Measurements from ENCODE around the gene KRTAP9-8. TPM values are rescaled to one million over a fixed set of nuclear protein-coding genes. Genes with fewer than 3 reads are reported as not detected.

The KRTAP9-8 gene, protein sequence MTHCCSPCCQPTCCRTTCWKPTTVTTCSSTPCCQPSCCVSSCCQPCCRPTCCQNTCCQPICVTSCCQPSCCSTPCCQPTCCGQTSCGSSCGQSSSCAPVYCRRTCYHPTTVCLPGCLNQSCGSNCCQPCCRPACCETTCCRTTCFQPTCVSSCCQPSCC
- not detected in 2 replicates for total RNA-seq

DNA sequence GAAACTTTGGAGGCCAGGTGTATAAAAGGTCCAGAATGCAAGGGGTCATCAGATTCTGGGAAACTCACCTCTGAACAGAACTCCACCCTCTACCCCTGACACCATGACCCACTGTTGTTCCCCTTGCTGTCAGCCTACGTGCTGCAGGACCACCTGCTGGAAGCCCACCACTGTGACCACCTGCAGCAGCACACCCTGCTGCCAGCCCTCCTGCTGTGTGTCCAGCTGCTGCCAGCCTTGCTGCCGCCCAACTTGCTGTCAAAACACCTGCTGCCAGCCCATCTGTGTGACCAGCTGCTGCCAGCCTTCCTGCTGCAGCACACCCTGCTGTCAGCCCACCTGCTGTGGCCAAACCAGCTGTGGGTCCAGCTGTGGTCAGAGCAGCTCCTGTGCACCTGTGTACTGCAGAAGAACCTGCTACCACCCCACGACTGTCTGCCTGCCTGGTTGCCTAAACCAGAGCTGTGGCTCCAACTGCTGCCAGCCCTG, at the start of gene KRTAP9-8:
KRTAP9-8 (plus strand) TSS at position 51 of the 489 bp plus-strand sequence; CDS start at position 104, 53 bp downstream.

DNA sequence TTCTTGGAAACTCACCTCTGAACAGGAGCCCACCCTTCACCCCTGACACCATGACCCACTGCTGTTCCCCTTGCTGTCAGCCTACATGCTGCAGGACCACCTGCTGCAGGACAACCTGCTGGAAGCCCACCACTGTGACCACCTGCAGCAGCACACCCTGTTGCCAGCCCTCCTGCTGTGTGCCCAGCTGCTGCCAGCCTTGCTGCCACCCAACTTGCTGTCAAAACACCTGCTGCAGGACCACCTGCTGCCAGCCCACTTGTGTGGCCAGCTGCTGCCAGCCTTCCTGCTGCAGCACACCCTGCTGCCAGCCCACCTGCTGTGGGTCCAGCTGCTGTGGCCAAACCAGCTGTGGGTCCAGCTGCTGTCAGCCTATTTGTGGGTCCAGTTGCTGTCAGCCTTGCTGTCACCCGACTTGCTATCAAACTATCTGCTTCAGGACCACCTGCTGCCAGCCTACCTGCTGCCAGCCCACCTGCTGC, 47.9 kb upstream of the KRTAP9-8 start, which contains the start of gene KRTAP9-1:
KRTAP9-1 (plus strand) TSS at position 51 of the 482 bp plus-strand sequence; CDS start at position 51, 0 bp downstream.

DNA sequence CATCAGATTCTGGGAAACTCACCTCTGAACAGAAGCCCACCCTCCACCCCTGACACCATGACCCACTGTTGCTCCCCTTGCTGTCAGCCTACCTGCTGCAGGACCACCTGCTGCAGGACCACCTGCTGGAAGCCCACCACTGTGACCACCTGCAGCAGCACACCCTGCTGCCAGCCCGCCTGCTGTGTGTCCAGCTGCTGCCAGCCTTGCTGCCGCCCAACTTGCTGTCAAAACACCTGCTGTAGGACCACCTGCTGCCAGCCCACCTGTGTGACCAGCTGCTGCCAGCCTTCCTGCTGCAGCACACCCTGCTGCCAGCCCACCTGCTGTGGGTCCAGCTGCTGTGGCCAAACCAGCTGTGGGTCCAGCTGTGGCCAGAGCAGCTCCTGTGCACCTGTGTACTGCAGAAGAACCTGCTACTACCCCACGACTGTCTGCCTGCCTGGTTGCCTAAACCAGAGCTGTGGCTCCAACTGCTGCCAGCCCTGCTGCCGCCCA, 11.2 kb upstream of the KRTAP9-8 start, which contains the start of gene KRTAP9-2:
KRTAP9-2 (plus strand) TSS at position 51 of the 498 bp plus-strand sequence; CDS start at position 58, 7 bp downstream.

DNA sequence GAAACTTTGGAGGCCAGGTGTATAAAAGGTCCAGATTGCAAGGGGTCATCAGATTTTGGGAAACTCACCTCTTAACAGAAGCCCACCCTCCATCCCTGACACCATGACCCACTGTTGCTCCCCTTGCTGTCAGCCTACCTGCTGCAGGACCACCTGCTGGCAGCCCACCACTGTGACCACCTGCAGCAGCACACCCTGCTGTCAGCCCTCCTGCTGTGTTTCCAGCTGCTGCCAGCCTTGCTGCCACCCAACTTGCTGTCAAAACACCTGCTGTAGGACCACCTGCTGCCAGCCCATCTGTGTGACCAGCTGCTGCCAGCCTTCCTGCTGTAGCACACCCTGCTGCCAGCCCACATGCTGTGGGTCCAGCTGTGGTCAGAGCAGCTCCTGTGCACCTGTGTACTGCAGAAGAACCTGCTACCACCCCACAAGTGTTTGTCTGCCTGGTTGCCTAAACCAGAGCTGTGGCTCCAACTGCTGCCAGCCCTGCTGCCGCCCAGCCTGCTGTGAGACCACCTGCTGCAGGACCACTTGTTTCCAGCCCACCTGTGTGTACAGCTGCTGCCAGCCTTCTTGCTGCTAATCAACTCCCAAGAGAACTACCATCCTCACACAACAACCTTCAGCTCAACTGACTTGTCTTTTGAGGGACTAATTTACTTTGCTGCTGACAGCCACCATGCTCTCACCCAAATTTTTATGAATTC, 5.2 kb upstream of the KRTAP9-8 start, which contains the start of gene KRTAP9-3:
KRTAP9-3 (plus strand) TSS at position 51 of the 707 bp plus-strand sequence; CDS start at position 104, 53 bp downstream.

DNA sequence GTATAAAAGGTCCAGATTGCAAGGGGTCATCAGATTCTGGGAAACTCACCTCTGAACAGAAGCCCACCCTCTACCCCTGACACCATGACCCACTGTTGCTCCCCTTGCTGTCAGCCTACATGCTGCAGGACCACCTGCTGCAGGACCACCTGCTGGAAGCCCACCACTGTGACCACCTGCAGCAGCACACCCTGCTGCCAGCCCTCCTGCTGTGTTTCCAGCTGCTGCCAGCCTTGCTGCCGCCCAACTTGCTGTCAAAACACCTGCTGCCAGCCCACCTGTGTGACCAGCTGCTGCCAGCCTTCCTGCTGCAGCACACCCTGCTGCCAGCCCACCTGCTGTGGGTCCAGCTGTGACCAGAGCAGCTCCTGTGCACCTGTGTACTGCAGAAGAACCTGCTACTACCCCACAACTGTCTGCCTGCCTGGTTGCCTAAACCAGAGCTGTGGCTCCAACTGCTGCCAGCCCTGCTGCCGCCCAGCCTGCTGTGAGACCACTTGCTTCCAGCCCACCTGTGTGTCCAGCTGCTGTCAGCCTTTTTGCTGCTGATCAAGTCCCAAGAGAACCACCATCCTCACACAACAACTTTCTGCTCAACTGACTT, 11.9 kb downstream of the KRTAP9-8 start, which contains the start of gene KRTAP9-4:
KRTAP9-4 (plus strand) TSS at position 51 of the 604 bp plus-strand sequence; CDS start at position 85, 34 bp downstream.

DNA sequence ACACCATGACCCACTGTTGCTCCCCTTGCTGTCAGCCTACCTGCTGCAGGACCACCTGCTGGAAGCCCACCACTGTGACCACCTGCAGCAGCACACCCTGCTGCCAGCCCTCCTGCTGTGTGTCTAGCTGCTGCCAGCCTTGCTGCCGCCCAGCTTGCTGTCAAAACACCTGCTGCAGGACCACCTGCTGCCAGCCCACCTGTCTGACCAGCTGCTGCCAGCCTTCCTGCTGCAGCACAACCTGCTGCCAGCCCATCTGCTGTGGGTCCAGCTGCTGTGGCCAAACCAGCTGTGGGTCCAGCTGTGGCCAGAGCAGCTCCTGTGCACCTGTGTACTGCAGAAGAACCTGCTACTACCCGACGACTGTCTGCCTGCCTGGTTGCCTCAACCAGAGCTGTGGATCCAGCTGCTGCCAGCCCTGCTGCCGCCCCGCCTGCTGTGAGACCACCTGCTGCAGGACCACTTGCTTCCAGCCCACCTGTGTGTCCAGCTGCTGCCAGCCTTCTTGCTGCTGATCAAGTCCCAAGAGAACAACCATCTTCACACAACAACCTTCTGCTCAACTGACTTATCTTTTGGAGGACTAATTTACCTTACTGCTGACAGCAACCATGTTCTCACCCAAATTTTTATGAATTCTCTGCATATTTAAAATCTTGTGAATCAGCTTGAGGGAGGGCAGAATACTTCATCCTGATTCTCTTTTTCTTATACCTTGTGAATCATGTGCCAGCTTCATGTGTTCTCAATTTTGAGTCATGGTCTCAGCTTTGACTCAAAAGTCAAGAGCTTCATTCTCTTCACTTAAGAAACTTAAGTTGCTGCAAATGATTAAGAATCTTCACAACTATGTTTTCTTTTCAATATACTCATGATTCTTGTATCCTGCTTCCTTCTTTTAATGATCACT, 17.8 kb downstream of the KRTAP9-8 start, which contains the start of gene KRTAP9-9:
KRTAP9-9 (plus strand) TSS at position 4 of the 910 bp plus-strand sequence.

DNA sequence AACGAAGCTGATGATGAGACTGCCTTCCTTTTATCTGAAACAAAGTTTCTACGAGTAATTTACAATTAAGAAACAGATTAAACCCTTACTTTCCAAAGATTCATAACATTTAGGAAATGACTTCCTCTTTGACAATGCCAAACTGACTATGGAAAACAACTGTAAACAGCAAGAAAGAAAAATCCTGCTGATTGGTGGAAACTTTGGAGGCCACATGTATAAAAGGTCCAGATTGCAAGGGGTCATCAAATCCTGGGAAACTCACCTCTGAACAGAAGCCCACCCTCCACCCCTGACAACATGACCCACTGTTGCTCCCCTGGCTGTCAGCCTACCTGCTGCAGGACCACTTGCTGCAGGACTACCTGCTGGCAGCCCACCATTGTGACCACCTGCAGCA, 27.3 kb downstream of the KRTAP9-8 start, which contains the start of gene KRTAP9-6:
KRTAP9-6 (plus strand) TSS at position 301 of the 400 bp plus-strand sequence; CDS start at position 301, 0 bp downstream.

DNA sequence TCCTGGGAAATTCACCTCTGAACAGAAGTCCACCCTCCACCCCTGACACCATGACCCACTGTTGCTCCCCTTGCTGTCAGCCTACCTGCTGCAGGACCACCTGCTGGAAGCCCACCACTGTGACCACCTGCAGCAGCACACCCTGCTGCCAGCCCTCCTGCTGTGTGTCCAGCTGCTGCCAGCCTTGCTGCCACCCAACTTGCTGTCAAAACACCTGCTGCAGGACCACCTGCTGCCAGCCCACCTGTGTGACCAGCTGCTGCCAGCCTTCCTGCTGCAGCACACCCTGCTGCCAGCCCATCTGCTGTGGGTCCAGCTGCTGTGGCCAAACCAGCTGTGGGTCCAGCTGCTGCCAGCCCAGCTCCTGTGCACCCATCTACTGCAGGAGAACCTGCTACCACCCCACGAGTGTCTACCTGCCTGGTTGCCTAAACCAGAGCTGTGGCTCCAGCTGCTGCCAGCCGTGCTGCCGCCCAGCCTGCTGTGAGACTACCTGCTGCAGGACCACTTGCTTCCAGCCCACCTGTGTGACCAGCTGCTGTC, 37.9 kb downstream of the KRTAP9-8 start, which contains the start of gene KRTAP9-7:
KRTAP9-7 (plus strand) TSS at position 51 of the 543 bp plus-strand sequence; CDS start at position 51, 0 bp downstream.

Other genes with a start within 250 kb of the KRTAP9-8 start
- gene KRTAP3-3, start 243.8 kb upstream of the KRTAP9-8 start, total RNA-seq, result not detected in 2 replicates
- 0.16 TPM in 1 of 2 replicates, not detected in the other for gene KRTAP3-2, start 238.1 kb upstream of the KRTAP9-8 start, total RNA-seq
- gene KRTAP3-1, start 228.9 kb upstream of the KRTAP9-8 start, total RNA-seq, result not detected in 2 replicates
- not detected in 2 replicates for gene KRTAP1-5, start 210.8 kb upstream of the KRTAP9-8 start, total RNA-seq
- gene KRTAP1-4, start 207.8 kb upstream of the KRTAP9-8 start, total RNA-seq, result not detected in 2 replicates
- not detected in 2 replicates for gene KRTAP1-3, start 203.1 kb upstream of the KRTAP9-8 start, total RNA-seq
- not detected in 2 replicates for gene KRTAP1-1, start 196.5 kb upstream of the KRTAP9-8 start, total RNA-seq
- not detected in 2 replicates for gene KRTAP2-1, start 190.7 kb upstream of the KRTAP9-8 start, total RNA-seq
- gene KRTAP2-2, start 182.8 kb upstream of the KRTAP9-8 start, total RNA-seq, result not detected in 2 replicates
- gene KRTAP2-3, start 177.9 kb upstream of the KRTAP9-8 start, total RNA-seq, result not detected in 2 replicates
- not detected in 2 replicates for gene KRTAP2-4, start 172.1 kb upstream of the KRTAP9-8 start, total RNA-seq
- gene KRTAP4-7, start 153.8 kb upstream of the KRTAP9-8 start, total RNA-seq, result not detected in 2 replicates
- gene KRTAP4-8, start 139.9 kb upstream of the KRTAP9-8 start, total RNA-seq, result not detected in 2 replicates
- not detected in 2 replicates for gene KRTAP4-16, start 135.8 kb upstream of the KRTAP9-8 start, total RNA-seq
- gene KRTAP4-9, start 132.6 kb upstream of the KRTAP9-8 start, total RNA-seq, result not detected in 2 replicates
- not detected in 2 replicates for gene KRTAP4-11, start 119.6 kb upstream of the KRTAP9-8 start, total RNA-seq
- gene KRTAP4-12, start 113.8 kb upstream of the KRTAP9-8 start, total RNA-seq, result not detected in 2 replicates
- not detected in 2 replicates for gene KRTAP4-6, start 97.5 kb upstream of the KRTAP9-8 start, total RNA-seq
- not detected in 2 replicates for gene KRTAP4-5, start 88.2 kb upstream of the KRTAP9-8 start, total RNA-seq
- not detected in 2 replicates for gene KRTAP4-4, start 77.3 kb upstream of the KRTAP9-8 start, total RNA-seq
- not detected in 2 replicates for gene KRTAP4-3, start 69.8 kb upstream of the KRTAP9-8 start, total RNA-seq
- gene KRTAP4-2, start 59.8 kb upstream of the KRTAP9-8 start, total RNA-seq, result not detected in 2 replicates
- not detected in 2 replicates for gene KRTAP4-1, start 53.1 kb upstream of the KRTAP9-8 start, total RNA-seq
- gene KRTAP9-1, start 48.1 kb upstream of the KRTAP9-8 start, total RNA-seq, result not detected in 2 replicates
- gene KRTAP9-2, start 11.4 kb upstream of the KRTAP9-8 start, total RNA-seq, result not detected in 2 replicates
- gene KRTAP9-3, start 5.5 kb upstream of the KRTAP9-8 start, total RNA-seq, result not detected in 2 replicates
- gene KRTAP9-4, start 11.7 kb downstream of the KRTAP9-8 start, total RNA-seq, result not detected in 2 replicates
- gene KRTAP9-9, start 17.4 kb downstream of the KRTAP9-8 start, total RNA-seq, result not detected in 2 replicates
- not detected in 2 replicates for gene KRTAP9-6, start 27.4 kb downstream of the KRTAP9-8 start, total RNA-seq
- gene KRTAP9-7, start 37.7 kb downstream of the KRTAP9-8 start, total RNA-seq, result not detected in 2 replicates
- not detected in 2 replicates for gene KRTAP29-1, start 64.9 kb downstream of the KRTAP9-8 start, total RNA-seq
- not detected in 2 replicates for gene KRTAP16-1, start 71.3 kb downstream of the KRTAP9-8 start, total RNA-seq
- gene KRTAP17-1, start 77.7 kb downstream of the KRTAP9-8 start, total RNA-seq, result not detected in 2 replicates
- gene KRT33A, start 112.8 kb downstream of the KRTAP9-8 start, total RNA-seq, result not detected in 2 replicates
- not detected in 2 replicates for gene KRT33B, start 131.8 kb downstream of the KRTAP9-8 start, total RNA-seq
- 0.44 and 0.49 TPM in 2 replicates for gene KRT34, start 144.3 kb downstream of the KRTAP9-8 start, total RNA-seq
- not detected in 2 replicates for gene KRT31, start 159.6 kb downstream of the KRTAP9-8 start, total RNA-seq
- gene KRT37, start 186.6 kb downstream of the KRTAP9-8 start, total RNA-seq, result not detected in 2 replicates
- not detected in 2 replicates for gene KRT38, start 203.0 kb downstream of the KRTAP9-8 start, total RNA-seq
- gene KRT32, start 229.4 kb downstream of the KRTAP9-8 start, total RNA-seq, result not detected in 2 replicates
- gene KRT35, start 243.2 kb downstream of the KRTAP9-8 start, total RNA-seq, result not detected in 2 replicates

Data from bladder microvascular endothelial cell (primary cell).